ENCODE results near the gene PLEKHH1. TPM values are rescaled to one million over a fixed set of nuclear protein-coding genes. Genes with fewer than 3 reads are reported as not detected.

PLEKHH1 gene
- total and polyA plus RNA-seq, 2 of the 8 experiments (the other 6 are each of a cell fraction or from before 2014, with no cell fraction given), result 28.3 to 33.3 TPM

DNA sequence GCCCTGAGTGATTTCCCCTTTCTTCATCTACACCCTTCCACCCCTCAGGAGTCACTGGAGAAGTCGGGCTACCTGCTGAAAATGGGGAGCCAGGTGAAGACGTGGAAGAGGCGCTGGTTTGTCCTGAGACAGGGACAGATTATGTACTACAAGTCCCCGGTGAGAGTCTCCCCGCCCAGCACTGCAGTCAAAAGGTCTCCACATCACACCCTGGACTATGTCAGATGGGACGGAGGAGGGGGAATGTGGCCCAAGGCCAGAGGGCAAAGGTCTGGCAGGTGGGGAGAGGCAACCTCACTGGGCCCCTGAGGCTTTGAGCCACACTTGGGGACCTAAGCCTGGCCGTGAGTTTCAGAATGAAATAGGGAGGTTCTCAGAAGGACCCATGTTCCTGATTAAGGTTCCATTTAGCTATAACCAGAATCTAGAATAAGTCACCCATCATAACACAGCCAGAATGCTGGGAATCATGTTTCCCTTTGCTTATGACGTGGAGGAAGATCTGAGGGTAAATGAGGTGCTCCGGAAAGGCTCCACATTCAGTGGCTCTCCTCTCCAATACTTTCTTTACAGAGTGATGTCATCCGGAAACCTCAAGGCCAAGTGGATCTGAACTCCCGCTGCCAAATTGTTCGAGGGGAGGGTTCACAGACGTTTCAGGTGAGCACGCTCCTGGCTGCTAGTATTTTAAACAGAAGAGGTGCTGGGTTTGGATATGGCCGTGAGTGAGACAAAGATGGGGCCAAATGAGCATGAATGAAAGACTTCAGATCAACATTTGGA, 40.3 kb downstream of the PLEKHH1 start:
- POLR2A ChIA-PET (ENCODE audit: partially characterized antibody), result no interaction called here

More for the DNA sequence above, 40.3 kb downstream of the PLEKHH1 start:
- no peak overlapping the region for H4K8ac ChIP-seq (ENCODE audit: extremely low read depth, insufficient read depth, low read length)
- H3K27ac ChIP-seq (ENCODE audit: low read depth, low read length), result no peak overlapping the region
- H3K18ac ChIP-seq (ENCODE audit: extremely low read depth, low read length), result no peak overlapping the region
- H3K9ac ChIP-seq (replicated peaks in 1 of 4; ENCODE audit: extremely low read depth in 1 of 4, low read depth in 3 of 4, low read length in 3 of 4), result no peak overlapping the region
- H2BK15ac ChIP-seq (ENCODE audit: low read length), result no peak overlapping the region
- no peak overlapping the region for H3K4me2 ChIP-seq (ENCODE audit: insufficient read depth in 1 of 2, low read depth in 2 of 2, low read length in 2 of 2)
- H2BK120ac ChIP-seq (replicated peaks; ENCODE audit: low read depth, low read length), result no peak overlapping the region
- H4K20me1 ChIP-seq (replicated peaks in 1 of 2; ENCODE audit: control insufficient read depth in 1 of 2, insufficient read depth in 2 of 2, low read length in 2 of 2), result peaks cover 2 to 3% of the 10 kb centered on the region in 2 experiments
- no peak overlapping the region for H2AFZ ChIP-seq (ENCODE audit: low read length)
- H4K5ac ChIP-seq (ENCODE audit: insufficient read length, low read depth, low read length), result no peak overlapping the region
- no peaks in the 10 kb centered on the region for H3K4me1 ChIP-seq (replicated peaks in 1 of 4; ENCODE audit: control insufficient read depth in 3 of 4, insufficient read depth in 4 of 4, low read length in 3 of 4)
- CTCF ChIA-PET (ENCODE audit: partially characterized antibody), result interaction anchor here (1.7 to 28.8 kb wide), 6 partner anchors 9 to 150 kb away, joined by 4 to 924 read pairs (median 157); partner anchors contain the start of genes PIGH and PLEKHH1
- no peaks in the 10 kb centered on the region for H3K23me2 ChIP-seq (ENCODE audit: low read depth, low read length)
- H3K23ac ChIP-seq (ENCODE audit: insufficient read length), result no peak overlapping the region
- H3K79me2 ChIP-seq (ENCODE audit: control insufficient read depth in 1 of 2, insufficient read depth in 2 of 2, low read length in 2 of 2), result no peaks in the 10 kb centered on the region
- H2BK20ac ChIP-seq (ENCODE audit: low read length), result no peak overlapping the region
- H2BK5ac ChIP-seq (ENCODE audit: low read depth, low read length), result no peak overlapping the region
- no peak overlapping the region for H3K14ac ChIP-seq (ENCODE audit: insufficient read length)
- WGBS, 2 experiments (ENCODE audit: extremely low coverage in 1 of 2, insufficient coverage in 1 of 2, insufficient read length in 1 of 2, insufficient replicate concordance in 2 of 2, low coverage in 1 of 2, low lambda C conversion rate in 2 of 2, missing lambda C conversion rate in 1 of 2), result 87% methylated on average over 15 of the region's 15 CpGs; no CpG with 5 or more reads in 1 of the 2 experiments
- no peak overlapping the region for H3K4ac ChIP-seq (replicated peaks; ENCODE audit: insufficient read length, low read depth, low read length)
- H4K91ac ChIP-seq (replicated peaks; ENCODE audit: insufficient read length, low read length), result no peak overlapping the region
- FAIRE-seq, result no peak
- H3K56ac ChIP-seq (replicated peaks; ENCODE audit: insufficient read length, low read depth, low read length), result no peak overlapping the region
- no peak overlapping the region for H2AK5ac ChIP-seq (ENCODE audit: low read depth, low read length)
- peaks cover 4 to 12% (median 6%) of the 10 kb centered on the region in 4 experiments; a peak in 4 of 8 replicates for H3K36me3 ChIP-seq (ENCODE audit: control insufficient read depth in 2 of 4, insufficient read depth in 4 of 4, low read length in 3 of 4)
- H3K4me3 ChIP-seq (ENCODE audit: extremely low read depth in 1 of 4, insufficient read depth in 2 of 4, low read depth in 3 of 4, low read length in 4 of 4), result no peak overlapping the region
- TF ChIP-seq GTF2F1 (IDR thresholded peaks at IDR 0.05; ENCODE audit: borderline replicate concordance, low read depth, low read length) (no peak), BRCA1 (IDR thresholded peaks at IDR 0.05; ENCODE audit: low read depth, low read length) (no peak), SAP30 (IDR thresholded peaks at IDR 0.05; ENCODE audit: insufficient read depth, insufficient replicate concordance, low read length) (no peak), CBX8 (IDR thresholded peaks at IDR 0.05; ENCODE audit: borderline replicate concordance, low read depth, low read length) (no peak), NANOG (IDR thresholded peaks at IDR 0.05; ENCODE audit: insufficient read depth, low read depth, low read length, poor library complexity, severe bottlenecking) (no peak), POLR2AphosphoS5 (IDR thresholded peaks at IDR 0.05; ENCODE audit: low read depth, low read length) (no peak)
- no peak for DNase-seq (ENCODE audit: low read depth in 1 of 2, low spot score in 2 of 2)
- no peak overlapping the region for H2BK12ac ChIP-seq (ENCODE audit: low read depth, low read length)
- no peaks in the 10 kb centered on the region for H3K9me3 ChIP-seq (ENCODE audit: insufficient read depth in 2 of 2, low read depth in 1 of 2, low read length in 1 of 2)
- no peaks in the 10 kb centered on the region for H3K27me3 ChIP-seq (replicated peaks in 1 of 4; ENCODE audit: control insufficient read depth in 3 of 4, extremely low read depth in 1 of 4, insufficient read depth in 3 of 4, low read length in 3 of 4)
- H3K79me1 ChIP-seq (ENCODE audit: low read depth, low read length), result no peaks in the 10 kb centered on the region; the same call in 1 of the 2 replicates
